Measurements from ENCODE around the gene RETN. TPM values are rescaled to one million over a fixed set of nuclear protein-coding genes. Genes with fewer than 3 reads are reported as not detected.

Gene RETN
- total RNA-seq, 1 experiment from 2014 or later = not detected

GRCh38 chr19:7674010-7675005 is 5.5 kb downstream of the RETN start:
- H3K36me3 ChIP-seq = no peaks in the 10 kb centered on the region
- peaks cover 14% of the 10 kb centered on the region for H3K9me3 ChIP-seq
- peak; percentile 72 for DNase-seq
- no peak overlapping the region for H3K4me3 ChIP-seq
- H3K27me3 ChIP-seq = peaks cover 78% of the 10 kb centered on the region

GRCh38 chr19:7676376-7676775 is 7.5 kb downstream of the RETN start:
- DNase-seq = no peak
- Histone ChIP-seq H3K27me3 (peaks cover 71% of the 10 kb centered on the region), H3K36me3 (no peaks in the 10 kb centered on the region), H3K9me3 (peaks cover 14% of the 10 kb centered on the region), H3K4me3 (no peak overlapping the region)

- DNase-seq = no peak
- Histone ChIP-seq H3K27me3 (peaks cover 66% of the 10 kb centered on the region), H3K36me3 (no peaks in the 10 kb centered on the region), H3K4me3 (no peak within 1 kb of the TSS), H3K9me3 (peaks cover 14% of the 10 kb centered on the region)
These were observed 8.0 kb downstream of the RETN start, which contains the start of gene MCEMP1 for GRCh38 chr19:7676854-7677253. Gene MCEMP1 (plus strand): TSS chr19:7677090. CDS start chr19:7677121, 31 bp downstream.

- H3K9me3 ChIP-seq = peaks cover 14% of the 10 kb centered on the region
- peaks cover 57% of the 10 kb centered on the region for H3K27me3 ChIP-seq
- H3K36me3 ChIP-seq = peaks cover 5% of the 10 kb centered on the region
- DNase-seq = no peak
- no peak overlapping the region for H3K4me3 ChIP-seq
These were observed 8.9 kb downstream of the RETN start for GRCh38 chr19:7677669-7678311.

GRCh38 chr19:7678971-7679751 is 10.3 kb downstream of the RETN start:
- peaks cover 4% of the 10 kb centered on the region for H3K9me3 ChIP-seq
- H3K27me3 ChIP-seq = peaks cover 46% of the 10 kb centered on the region
- H3K36me3 ChIP-seq = peaks cover 19% of the 10 kb centered on the region
- no peak for DNase-seq
- no peak overlapping the region for H3K4me3 ChIP-seq

GRCh38 chr19:7679771-7680605 is 11.1 kb downstream of the RETN start:
- DNase-seq = no peak
- peaks cover 20% of the 10 kb centered on the region for H3K36me3 ChIP-seq
- peaks cover 2% of the 10 kb centered on the region; the same call in 1 of the 2 replicates for H3K9me3 ChIP-seq
- peak overlapping the region; percentile 97 for H3K4me3 ChIP-seq
- H3K27me3 ChIP-seq = peaks cover 46% of the 10 kb centered on the region

GRCh38 chr19:7680606-7681339 is 11.9 kb downstream of the RETN start, which contains the start of gene TRAPPC5:
Gene TRAPPC5 (plus strand): TSS chr19:7680833. CDS start chr19:7682254, 1,421 bp downstream.
- Histone ChIP-seq H3K36me3 (peaks cover 20% of the 10 kb centered on the region), H3K27me3 (peaks cover 45% of the 10 kb centered on the region), H3K4me3 (peak within 1 kb of the TSS; percentile 97), H3K9me3 (no peaks in the 10 kb centered on the region)
- peak; percentile 90 for DNase-seq

GRCh38 chr19:7681340-7682174 is 12.7 kb downstream of the RETN start:
- H3K4me3 ChIP-seq = peak overlapping the region; percentile 97
- H3K36me3 ChIP-seq = peaks cover 20% of the 10 kb centered on the region
- H3K9me3 ChIP-seq = no peaks in the 10 kb centered on the region
- peaks cover 37% of the 10 kb centered on the region for H3K27me3 ChIP-seq
- DNase-seq = peak; percentile 64

GRCh38 chr19:7682175-7682855 is 13.5 kb downstream of the RETN start:
- no peak for DNase-seq
- Histone ChIP-seq H3K4me3 (peak overlapping the region; percentile 97; the same call in 1 of the 2 replicates), H3K36me3 (peaks cover 20% of the 10 kb centered on the region), H3K9me3 (no peaks in the 10 kb centered on the region), H3K27me3 (peaks cover 35% of the 10 kb centered on the region)

- no peaks in the 10 kb centered on the region for H3K9me3 ChIP-seq
- no peak for DNase-seq
- peaks cover 20% of the 10 kb centered on the region for H3K36me3 ChIP-seq
- peaks cover 39% of the 10 kb centered on the region for H3K27me3 ChIP-seq
- no peak overlapping the region for H3K4me3 ChIP-seq
These were observed 16.9 kb downstream of the RETN start for GRCh38 chr19:7685546-7686445.

- Histone ChIP-seq H3K27me3 (peaks cover 46% of the 10 kb centered on the region), H3K9me3 (0 out of 2 replicates have a peak, but pooled peaks cover 5% of the 10 kb centered on the region), H3K4me3 (no peak overlapping the region), H3K36me3 (peaks cover 20% of the 10 kb centered on the region)
- no peak for DNase-seq
These were observed 18.3 kb downstream of the RETN start for GRCh38 chr19:7687177-7687576.

GRCh38 chr19:7689165-7689564 is 20.3 kb downstream of the RETN start:
- H3K9me3 ChIP-seq = peaks cover 12% of the 10 kb centered on the region; the same call in 1 of the 2 replicates
- no peak overlapping the region for H3K4me3 ChIP-seq
- no peak for DNase-seq
- H3K27me3 ChIP-seq = peaks cover 64% of the 10 kb centered on the region
- H3K36me3 ChIP-seq = peaks cover 1% of the 10 kb centered on the region

- Histone ChIP-seq H3K27me3 (peaks cover 74% of the 10 kb centered on the region), H3K36me3 (no peaks in the 10 kb centered on the region), H3K4me3 (no peak overlapping the region), H3K9me3 (peaks cover 12% of the 10 kb centered on the region; the same call in 1 of the 2 replicates)
- no peak for DNase-seq
These were observed 22.0 kb downstream of the RETN start for GRCh38 chr19:7690779-7691258.

Data from MG63 (cell line).